ENCODE results near the gene MAPRE3. TPM values are rescaled to one million over a fixed set of nuclear protein-coding genes. Genes with fewer than 3 reads are reported as not detected.
"Not testable (repeated sequence)": the region's sequence is repeated elsewhere in the genome, so short reads cannot be mapped to it uniquely, and the experiment has no call there.

Gene MAPRE3
- total and polyA plus RNA-seq, 9 of the 15 experiments (the other 6 are each of a cell fraction or from before 2014, with no cell fraction given) = 0.70 to 43.2 (median 12.6) TPM

DNA sequence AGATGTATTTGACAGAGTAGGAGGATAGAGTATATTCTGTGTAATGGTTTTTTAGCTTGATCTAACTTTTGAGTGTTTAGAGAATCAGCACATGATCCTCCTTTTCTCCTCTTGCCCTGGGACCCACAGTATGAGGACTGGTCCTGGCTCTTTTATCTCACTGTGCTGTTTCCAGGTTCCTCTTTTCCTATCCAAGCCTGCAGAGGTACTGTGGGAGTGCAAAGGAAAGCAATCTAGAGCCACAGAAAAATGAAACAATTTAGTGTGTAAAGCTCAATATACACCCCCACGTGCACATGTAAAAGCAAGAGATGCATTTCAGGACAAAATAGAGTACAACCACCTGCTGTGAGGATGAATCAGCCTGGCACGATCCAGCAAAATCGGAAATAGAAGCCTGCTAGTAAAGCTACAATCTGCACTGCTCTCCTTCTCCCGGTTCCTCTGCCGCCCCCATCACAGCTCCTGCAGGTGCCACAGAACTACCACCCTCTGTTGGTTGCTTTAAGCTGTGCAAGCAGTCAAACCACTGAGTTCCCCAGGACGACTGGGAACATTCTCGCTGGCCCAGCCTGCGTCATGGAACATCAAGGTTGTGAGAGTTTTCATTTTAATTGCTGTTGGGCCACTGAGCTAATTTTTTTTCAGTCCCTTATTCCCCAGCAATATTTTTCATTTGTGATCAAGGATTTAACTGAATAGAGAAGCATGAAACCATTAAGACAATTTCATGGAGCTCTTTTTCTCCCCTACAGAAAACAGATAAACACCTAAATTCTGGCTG lies 47.8 kb upstream of the MAPRE3 start (continued):
- TF ChIP-seq CHD1 (IDR thresholded peaks at IDR 0.05; ENCODE audit: low read length) = no peak
- TF ChIP-seq, protein P1, sequence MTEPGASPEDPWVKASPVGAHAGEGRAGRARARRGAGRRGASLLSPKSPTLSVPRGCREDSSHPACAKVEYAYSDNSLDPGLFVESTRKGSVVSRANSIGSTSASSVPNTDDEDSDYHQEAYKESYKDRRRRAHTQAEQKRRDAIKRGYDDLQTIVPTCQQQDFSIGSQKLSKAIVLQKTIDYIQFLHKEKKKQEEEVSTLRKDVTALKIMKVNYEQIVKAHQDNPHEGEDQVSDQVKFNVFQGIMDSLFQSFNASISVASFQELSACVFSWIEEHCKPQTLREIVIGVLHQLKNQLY (CRISPR knock-in tag; conservative IDR thresholded peaks at IDR 0.05) = no peak
- no peak for TF ChIP-seq HNRNPUL1 (IDR thresholded peaks at IDR 0.05; ENCODE audit: low read length)
- no peak for TF ChIP-seq SETDB1 (IDR thresholded peaks at IDR 0.05; ENCODE audit: low read length)

DNA sequence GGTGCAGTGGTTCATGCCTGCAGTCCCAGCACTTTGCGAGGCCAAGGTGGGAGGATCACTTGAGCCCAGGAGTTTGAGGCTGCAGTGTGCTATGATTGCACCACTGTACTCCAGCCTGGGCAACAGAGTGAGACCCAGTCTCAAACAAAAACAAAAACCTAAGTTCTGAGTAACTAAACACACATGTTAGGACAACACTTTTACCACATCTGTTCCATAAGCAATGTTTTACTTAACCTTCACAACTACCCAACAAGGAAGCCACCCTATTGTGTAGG lies 47.3 kb upstream of the MAPRE3 start:
- H3K4me1 ChIP-seq (replicated peaks in 1 of 2; ENCODE audit: control insufficient read depth in 2 of 2, insufficient read depth in 2 of 2, low read length in 2 of 2); H2AFZ ChIP-seq (ENCODE audit: low read depth, low read length); BruUV-seq (replicated peaks); H3K79me2 ChIP-seq (ENCODE audit: control insufficient read depth, insufficient read depth, low read length); ATAC-seq; H3K9me1 ChIP-seq (ENCODE audit: control insufficient read depth, insufficient read depth, low read length); H3K9ac ChIP-seq (ENCODE audit: insufficient read depth in 1 of 2, low read depth in 2 of 2, low read length in 2 of 2); H3K4me3 ChIP-seq; H3K36me3 ChIP-seq (ENCODE audit: control insufficient read depth, insufficient read depth, low read length); DNase-seq (ENCODE audit: extremely low read depth in 1 of 4, low spot score in 3 of 4); H3K4me2 ChIP-seq (ENCODE audit: insufficient read depth, low read length); H3K9me3 ChIP-seq (replicated peaks; ENCODE audit: control insufficient read depth, insufficient read depth, low read depth, low read length); FAIRE-seq; H3K27ac ChIP-seq (ENCODE audit: extremely low read depth, low read depth, low read length); in situ Hi-C loops (cut with MboI): not testable (repeated sequence)
- Histone ChIP-seq H4K20me1 (replicated peaks; ENCODE audit: control insufficient read depth, insufficient read depth, low read length) (peaks cover 13% of the 10 kb centered on the region; the same call in 1 of the 2 replicates), H3K27me3 (ENCODE audit: control insufficient read depth in 2 of 2, insufficient read depth in 2 of 2, low read length in 2 of 2) (peaks cover 41 to 43% of the 10 kb centered on the region in 2 experiments)
- 0% methylated on average over 1 of the region's 1 CpG for WGBS (ENCODE audit: insufficient coverage, low coverage, missing lambda C conversion rate)
- ChIA-PET CTCF (ENCODE audit: low intra/inter-chr PET ratio) (interaction anchor here (1.0 kb wide), 1 partner anchor 77 kb away, joined by 4 read pairs; no protein-coding TSS in a partner anchor), POLR2A (interaction anchor here (1.5 kb wide), 1 partner anchor 77 kb away, joined by 3 read pairs; no protein-coding TSS in a partner anchor)
- intact Hi-C loops (cut with micrococcal nuclease) = loop anchor here (5.0 kb wide), 1 partner anchor 76 kb away; the partner anchor contains the start of gene DPYSL5

All from K562 (cell line).